Prostate gland (tissue), 2 donors: Measurements from ENCODE around the gene TEX14. TPM values are rescaled to one million over a fixed set of nuclear protein-coding genes. Genes with fewer than 3 reads are reported as not detected.

ENCODE experiments used
- DNase-seq: peaks from one replicate; pipeline ENCODE4 v3.0.0-alpha.2; 2019; ENCODE audit warnings: low spot score
- H3K27ac ChIP-seq, 2 donors: fragments of 200-600 bp; sonication (generic); 2 replicates each; pipeline ENCODE4 v1.5.1; 2017 to 2019
- H3K27me3 ChIP-seq: fragments of 200-600 bp; sonication (generic); replicated peaks from 2 replicates; pipeline ENCODE4 v1.5.1; 2019; ENCODE audit not compliant: insufficient read depth
- H3K36me3 ChIP-seq, 2 donors: fragments of 200-600 bp; sonication (generic); 1 replicate in 1 of 2; 2 replicates in 1 of 2; pipeline versions ENCODE4 v1.5.1 to v1.8.1; 2017 to 2019
- H3K4me1 ChIP-seq: fragments of 200-600 bp; sonication (generic); replicated peaks from 2 replicates; pipeline ENCODE4 v1.5.1; 2019
- H3K4me3 ChIP-seq, 2 donors: fragments of 200-600 bp; sonication (generic); 2 replicates each; pipeline ENCODE4 v1.5.1; 2017 to 2019
- H3K9me3 ChIP-seq: fragments of 200-600 bp; sonication (generic); 2 replicates; pipeline ENCODE4 v1.5.1; 2017
- POLR2A ChIP-seq: fragments of 450-650 bp; IDR thresholded peaks from one replicate; pipeline ENCODE4 v1.6.1; 2016; ENCODE audit warnings: antibody characterized with exemption, mild to moderate bottlenecking
- POLR2AphosphoS5 ChIP-seq: sonication (generic); formaldehyde crosslinking; IDR thresholded peaks from one replicate; pipeline ENCODE4 v1.6.1; 2017; ENCODE audit warnings: antibody characterized with exemption
- WGBS: methylation state at CpG from one replicate; pipeline ENCODE4 v1.1.5; 2018; 5-methylcytosine and 5-hydroxymethylcytosine counted together
- intact Hi-C: fragments of 100-400 bp; cut with DNase I; formaldehyde crosslinking; loops from one replicate; pipeline ENCODE4 v1.14.2; 2022
- small RNA-seq, 2 donors: library from RNA; depleted of rRNA; stranded (forward); fragments of <200 nt; gene quantifications; one replicate each; pipeline ENCODE3, GENCODE V24; 2016
- total RNA-seq, 2 donors: library from RNA; depleted of rRNA; stranded (reverse); fragments of >200 nt; gene quantifications; one replicate each; pipeline ENCODE4 v1.1.0, GENCODE V29; 2016
- TF ChIP-seq, protein P1 (sequence below), 4 experiments: fragments of 200-600 bp in 2 of 4; fragments of 450-650 bp in 2 of 4; sonication (generic) in 2 of 4; IDR thresholded peaks; 1 replicate in 3 of 4; 2 replicates in 1 of 4; pipeline ENCODE4 v1.5.1; 2016 to 2019; ENCODE audit warnings: antibody characterized with exemption in 4 of 4, mild to moderate bottlenecking in 2 of 4, moderate library complexity in 2 of 4

The TEX14 gene
- total RNA-seq, 2 donors from 2014 or later: 0.50 to 14.3 TPM

- Histone ChIP-seq H3K4me1 (peaks cover 14% of the 10 kb centered on the region), H3K36me3 (peaks cover 5 to 6% of the 10 kb centered on the region in 2 donors), H3K9me3 (no peaks in the 10 kb centered on the region), H3K27me3 (no peaks in the 10 kb centered on the region), H3K4me3 (peak overlapping the region; percentile 65 to 75), H3K27ac (peak overlapping the region; percentile 72 to 86)
- TF ChIP-seq, protein P1, sequence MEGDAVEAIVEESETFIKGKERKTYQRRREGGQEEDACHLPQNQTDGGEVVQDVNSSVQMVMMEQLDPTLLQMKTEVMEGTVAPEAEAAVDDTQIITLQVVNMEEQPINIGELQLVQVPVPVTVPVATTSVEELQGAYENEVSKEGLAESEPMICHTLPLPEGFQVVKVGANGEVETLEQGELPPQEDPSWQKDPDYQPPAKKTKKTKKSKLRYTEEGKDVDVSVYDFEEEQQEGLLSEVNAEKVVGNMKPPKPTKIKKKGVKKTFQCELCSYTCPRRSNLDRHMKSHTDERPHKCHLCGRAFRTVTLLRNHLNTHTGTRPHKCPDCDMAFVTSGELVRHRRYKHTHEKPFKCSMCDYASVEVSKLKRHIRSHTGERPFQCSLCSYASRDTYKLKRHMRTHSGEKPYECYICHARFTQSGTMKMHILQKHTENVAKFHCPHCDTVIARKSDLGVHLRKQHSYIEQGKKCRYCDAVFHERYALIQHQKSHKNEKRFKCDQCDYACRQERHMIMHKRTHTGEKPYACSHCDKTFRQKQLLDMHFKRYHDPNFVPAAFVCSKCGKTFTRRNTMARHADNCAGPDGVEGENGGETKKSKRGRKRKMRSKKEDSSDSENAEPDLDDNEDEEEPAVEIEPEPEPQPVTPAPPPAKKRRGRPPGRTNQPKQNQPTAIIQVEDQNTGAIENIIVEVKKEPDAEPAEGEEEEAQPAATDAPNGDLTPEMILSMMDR (IDR thresholded peaks at IDR 0.05): no peak
- TF ChIP-seq POLR2A (no peak), POLR2AphosphoS5 (no peak)
- DNase-seq: no peak
- intact Hi-C loops: loop anchor here (10.0 kb wide), 4 partner anchors 121 to 1191 kb away; partner anchors contain the start of genes PRR11, PTRH2, SKA2 and SMG8
- WGBS: 20% methylated on average over 14 of the region's 14 CpGs
These were observed 178.4 kb downstream of the TEX14 start for GRCh38 chr17:58513267-58513964.

DNA sequence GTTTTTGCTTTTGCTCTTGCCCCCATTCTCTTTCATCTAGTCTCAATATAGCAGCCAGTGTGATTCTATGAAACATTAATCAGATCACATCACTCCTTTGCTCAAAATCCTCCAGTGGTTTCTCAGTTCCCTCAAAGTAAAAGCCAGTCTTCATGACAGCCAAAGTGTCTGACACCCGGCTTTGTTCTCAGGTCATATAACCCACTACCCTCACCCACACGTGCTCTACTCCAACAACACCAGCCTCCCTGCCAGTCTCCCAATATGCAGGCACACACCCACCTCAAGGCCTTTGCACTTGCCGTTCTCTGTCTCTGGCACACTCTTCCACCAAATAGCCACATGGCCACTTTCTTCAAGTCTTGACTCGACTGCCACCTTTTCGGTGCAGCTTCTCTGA is 181.8 kb downstream of the TEX14 start:
- Histone ChIP-seq H3K27ac (no peak overlapping the region), H3K4me1 (peaks cover 3% of the 10 kb centered on the region), H3K27me3 (no peaks in the 10 kb centered on the region), H3K4me3 (no peak overlapping the region), H3K9me3 (no peaks in the 10 kb centered on the region), H3K36me3 (peaks cover 15 to 28% of the 10 kb centered on the region in 2 donors)
- intact Hi-C loops: loop anchor here (10.0 kb wide), 4 partner anchors 125 to 1195 kb away; partner anchors contain the start of genes PRR11, PTRH2, SKA2 and SMG8
- TF ChIP-seq POLR2A: no peak
- 92% methylated on average over 5 of the region's 5 CpGs for WGBS
- no peak for DNase-seq

GRCh38 chr17:58508341-58509067 is 183.3 kb downstream of the TEX14 start:
- no peak for DNase-seq
- Histone ChIP-seq H3K27ac (no peak overlapping the region), H3K4me3 (no peak overlapping the region), H3K36me3 (peaks cover 22 to 36% of the 10 kb centered on the region in 2 donors), H3K9me3 (no peaks in the 10 kb centered on the region), H3K27me3 (no peaks in the 10 kb centered on the region), H3K4me1 (no peaks in the 10 kb centered on the region)
- TF ChIP-seq, protein P1 (IDR thresholded peaks at IDR 0.05): no peak
- TF ChIP-seq POLR2AphosphoS5: no peak
- TF ChIP-seq POLR2A: no peak
- intact Hi-C loops: no loop called here
- WGBS: 75% methylated on average over 10 of the region's 10 CpGs

GRCh38 chr17:58507123-58507634 is 184.7 kb downstream of the TEX14 start:
- Histone ChIP-seq H3K4me3 (no peak overlapping the region), H3K27me3 (no peaks in the 10 kb centered on the region), H3K4me1 (no peaks in the 10 kb centered on the region), H3K27ac (no peak overlapping the region), H3K36me3 (peaks cover 22 to 38% of the 10 kb centered on the region in 2 donors), H3K9me3 (no peaks in the 10 kb centered on the region)
- intact Hi-C loops: no loop called here
- no peak for DNase-seq
- WGBS: 92% methylated on average over 13 of the region's 13 CpGs
- TF ChIP-seq POLR2AphosphoS5: no peak
- no peak for TF ChIP-seq POLR2A
- TF ChIP-seq, protein P1 (IDR thresholded peaks at IDR 0.05): no peak

Small RNAs within 50 kb of the gene (small RNA-seq; reads per million reads assigned to genes)
- 0 reads per million in 2 donors for gene AC011195.1
- 0 reads per million in 2 donors for gene RF00012
- 0 reads per million in 2 donors for gene RNU1-108P
- gene RNU1-52P: 0 to 0.10 reads per million in 2 donors
- 0 reads per million in 2 donors for gene RNU1-85P

Other genes starting within 250 kb of the TEX14 start
- 10 to 100 TPM in 1 of 2 donors, not detected in 1; 11.5 TPM for gene HSF5, start 203.6 kb downstream of the TEX14 start, total RNA-seq
- gene MTMR4, start 177.4 kb downstream of the TEX14 start, total RNA-seq: 100 to 1,000 TPM in 1 of 2 donors, 10 to 100 TPM in 1; 50.7 to 179 TPM
- 10 to 100 TPM; 30.4 to 32.5 TPM for gene RAD51C, start 557 bp upstream of the TEX14 start, total RNA-seq
- gene PPM1E, start 63.8 kb upstream of the TEX14 start, total RNA-seq: 1 to 10 TPM; 4.1 to 7.8 TPM